DND-41 (cell line): ENCODE results near the gene WDR72.

ENCODE experiments used
- CTCF ChIP-seq: IDR thresholded peaks from 2 replicates; pipeline ENCODE4 v1.5.1; 2012; ENCODE audit warnings: borderline replicate concordance, low read length, moderate library complexity, mild to moderate bottlenecking; ENCODE audit not compliant: poor library complexity, severe bottlenecking; ENCODE audit errors: extremely low read depth
- EZH2 ChIP-seq: IDR thresholded peaks from 3 replicates; pipeline ENCODE4 v1.6.1; 2012; ENCODE audit warnings: borderline replicate concordance, low read depth, mild to moderate bottlenecking, moderate library complexity, low read length, inconsistent platforms; ENCODE audit not compliant: severe bottlenecking

- TF ChIP-seq CTCF (no peak), EZH2 (no peak)
Observed at GRCh38 chr15:53786401-53786800, 26.9 kb upstream of the WDR72 start.
